Limb (tissue), 2 donors: ENCODE measurements around the gene STT3B.

Source experiments
- DNase-seq, 2 donors: peaks; one replicate each; pipeline ENCODE4 v3.0.0-alpha.2; 2016; ENCODE audit errors: extremely low spot score in 2 of 2

STT3B gene

DNA sequence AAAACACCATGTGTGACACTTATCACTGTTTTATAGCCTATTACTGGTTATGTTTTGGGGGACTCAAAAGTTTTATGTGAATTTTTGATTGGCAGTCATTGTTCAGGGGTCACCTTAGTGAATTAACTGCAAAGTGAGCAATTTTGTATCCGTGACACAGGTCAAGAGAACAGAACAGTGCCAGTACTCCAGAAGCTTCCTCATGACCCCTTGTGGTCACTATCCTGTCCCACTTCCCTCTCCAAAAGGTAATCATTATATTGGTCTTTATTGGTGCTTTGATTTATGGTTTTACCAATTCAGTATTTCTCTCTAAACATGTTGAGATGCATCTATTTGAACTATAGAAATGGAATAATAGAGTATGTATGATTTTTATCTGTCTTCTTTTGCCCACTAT, 107.1 kb downstream of the STT3B start:
- DNase-seq = no peak

DNA sequence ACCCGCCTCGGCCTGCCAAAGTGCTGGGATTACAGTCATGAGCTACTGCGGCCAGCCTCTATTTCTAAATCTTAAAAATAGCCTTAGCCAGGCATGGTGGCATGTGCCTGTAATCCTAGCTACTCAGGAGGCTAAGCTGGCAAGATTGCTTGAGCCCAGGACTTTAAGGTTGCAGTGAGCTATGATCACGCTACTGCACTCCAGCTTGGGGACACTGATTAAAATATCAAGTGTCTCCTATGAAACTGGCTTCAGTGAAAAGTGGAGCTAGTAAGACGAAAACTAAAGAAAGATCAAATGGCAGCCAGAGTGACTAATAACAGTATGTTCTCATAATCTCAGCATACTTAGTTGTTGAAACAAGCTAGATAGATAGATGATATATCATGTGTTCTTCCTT, 112.5 kb downstream of the STT3B start:
- DNase-seq = no peak

DNA sequence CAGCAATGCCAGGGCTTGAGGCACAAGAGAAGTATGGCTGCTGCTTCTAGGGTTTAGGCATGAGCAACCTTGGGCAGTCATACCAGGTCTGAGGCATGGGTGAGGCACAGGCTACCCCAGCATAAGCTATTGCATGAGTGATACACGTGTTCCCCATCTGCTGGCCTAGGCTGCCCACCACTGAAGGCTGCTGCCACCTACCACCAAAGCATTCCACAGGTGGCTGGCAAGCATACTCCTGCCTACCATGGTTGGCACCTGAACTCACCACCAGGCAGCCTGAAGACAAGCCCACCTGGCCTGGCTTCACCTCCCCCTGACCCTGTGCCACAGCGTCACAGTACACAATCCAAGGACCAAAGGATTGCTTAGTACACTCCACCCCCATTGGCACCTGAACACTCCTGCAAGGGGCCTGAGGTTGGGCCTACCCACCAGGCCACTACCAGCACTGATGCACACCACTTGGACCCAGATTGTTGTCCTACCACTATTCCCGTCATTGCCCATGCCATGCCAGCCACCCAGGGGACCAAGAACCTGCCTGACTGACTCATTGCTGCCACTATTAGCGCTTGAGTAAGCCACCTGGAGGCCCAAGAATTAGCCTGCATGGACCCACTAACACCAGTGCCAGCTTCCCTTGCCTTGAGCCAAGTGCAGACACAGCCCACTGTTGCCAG, 115.7 kb downstream of the STT3B start:
- DNase-seq = no peak

DNA sequence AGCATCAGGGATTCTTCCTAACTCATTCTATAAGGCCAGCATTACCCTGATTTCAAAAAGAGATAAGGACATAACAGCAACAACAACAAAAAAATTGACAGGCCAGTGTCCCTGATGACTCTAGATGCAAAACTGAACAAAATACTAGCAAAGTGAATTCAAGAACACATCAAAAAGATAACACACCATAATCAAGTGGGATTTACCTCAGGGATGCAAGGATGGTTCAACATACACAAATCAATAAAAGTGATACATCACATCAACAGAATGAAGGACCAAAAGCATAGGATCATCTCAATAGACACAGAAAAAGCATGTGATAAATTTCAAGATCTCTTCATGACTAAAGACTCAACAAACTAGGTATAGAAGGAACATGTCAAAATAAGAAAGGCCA, 119.6 kb downstream of the STT3B start:
- DNase-seq = no peak

DNA sequence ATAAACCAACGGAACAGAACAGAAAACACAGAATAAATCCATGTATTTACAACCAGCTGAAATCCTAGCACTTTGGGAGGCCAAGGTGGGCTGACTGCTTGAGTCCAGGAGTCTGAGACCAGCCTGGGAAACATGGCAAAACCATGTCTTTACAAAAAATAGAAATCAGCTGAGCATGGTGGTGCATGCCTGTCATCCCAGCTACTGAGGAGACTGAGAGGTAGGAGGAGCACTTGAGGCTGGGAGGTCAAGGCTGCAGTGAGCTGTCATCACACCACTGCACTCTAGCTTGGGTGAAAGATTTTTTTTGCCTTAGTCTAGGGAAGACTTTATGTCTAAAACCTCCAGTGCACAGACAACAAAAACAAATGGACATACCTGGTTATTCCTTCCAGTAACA, 120.7 kb downstream of the STT3B start:
- DNase-seq = no peak

DNA sequence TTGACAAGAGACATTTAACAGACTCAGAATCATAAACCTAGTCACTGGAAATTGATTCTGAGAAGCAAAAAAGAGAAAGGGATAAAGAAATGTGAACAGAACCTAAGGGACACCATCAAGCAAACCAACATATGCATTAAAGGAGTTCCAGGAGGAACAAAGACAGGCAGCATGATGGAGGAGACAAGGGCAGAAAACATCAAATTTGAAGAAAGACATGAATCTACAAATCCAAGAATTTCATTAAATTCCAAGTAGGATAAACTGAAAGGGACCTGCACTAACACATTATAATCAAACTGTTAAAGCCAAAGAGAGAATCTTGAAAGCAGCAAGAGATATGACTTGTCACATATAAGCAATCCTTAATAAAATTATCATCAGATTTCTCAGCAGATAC, 122.3 kb downstream of the STT3B start:
- DNase-seq = no peak

DNA sequence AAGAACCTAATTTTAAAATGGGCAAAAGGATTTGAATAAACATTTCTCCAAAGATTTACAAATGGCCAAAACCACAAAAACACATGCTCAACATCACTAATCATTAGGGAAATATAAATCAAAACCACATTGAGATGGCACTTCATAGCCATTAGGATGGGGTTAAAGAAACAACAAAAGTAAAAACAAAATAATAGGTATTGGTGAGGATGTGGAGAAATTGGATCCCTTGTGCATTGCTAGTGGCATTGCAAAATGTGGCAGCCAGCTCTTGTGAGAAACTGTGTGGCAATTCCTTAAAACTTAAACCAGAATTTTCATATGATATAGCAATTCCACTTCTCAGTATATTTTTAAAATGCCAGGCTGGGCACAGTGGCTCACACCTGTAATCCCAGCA, 126.5 kb downstream of the STT3B start:
- no peak for DNase-seq

DNA sequence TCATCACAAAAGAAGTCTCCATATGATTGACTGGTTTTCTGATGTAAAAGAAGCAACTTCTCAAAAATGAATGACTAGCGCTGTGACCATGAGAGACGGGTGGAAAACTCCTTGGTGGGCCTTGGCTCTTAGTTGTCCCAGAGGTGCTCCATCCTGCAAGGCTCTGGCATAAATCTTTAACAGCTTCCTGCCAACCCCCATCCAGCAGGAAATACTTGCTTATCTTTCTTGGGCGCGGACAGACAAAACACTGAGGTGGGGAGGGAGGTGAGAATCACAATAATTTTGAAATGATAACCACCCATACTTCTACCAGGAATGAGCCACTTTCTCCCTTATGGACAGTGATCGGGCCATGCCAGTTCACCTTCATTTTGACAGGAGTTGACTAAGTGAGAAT, 128.6 kb downstream of the STT3B start:
- no peak for DNase-seq

DNA sequence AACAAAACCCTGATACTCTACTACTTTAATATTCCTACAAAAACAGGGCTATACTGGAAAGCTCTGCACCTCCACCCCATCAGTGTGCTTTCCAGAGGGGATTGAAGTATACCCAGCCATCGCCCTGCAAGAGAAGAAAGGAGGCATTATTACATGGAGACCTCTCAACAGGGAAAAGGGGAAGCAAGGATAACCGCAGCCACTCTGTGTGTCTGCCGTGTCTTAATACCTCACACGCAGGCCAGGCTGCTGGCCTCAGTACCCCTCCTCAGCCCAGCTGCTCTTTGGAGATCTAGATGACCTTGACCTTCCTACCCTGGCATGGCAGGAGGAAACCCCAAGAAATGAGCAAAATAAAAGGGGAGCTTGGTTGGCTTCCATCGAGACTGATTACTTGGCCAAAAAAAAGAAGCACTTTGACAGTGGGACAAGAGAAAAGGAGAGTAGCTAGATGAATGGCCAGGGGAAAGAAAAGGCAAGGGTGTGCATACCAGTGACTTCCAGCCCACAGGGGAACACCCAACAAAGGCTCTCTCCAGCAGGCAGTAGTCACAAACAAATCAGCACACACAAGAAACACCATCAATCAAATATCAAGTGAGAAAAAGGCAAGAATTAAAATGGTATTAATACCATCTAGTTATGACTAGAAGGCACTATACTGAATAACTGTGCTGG, 129.4 kb downstream of the STT3B start:
- DNase-seq = no peak

DNA sequence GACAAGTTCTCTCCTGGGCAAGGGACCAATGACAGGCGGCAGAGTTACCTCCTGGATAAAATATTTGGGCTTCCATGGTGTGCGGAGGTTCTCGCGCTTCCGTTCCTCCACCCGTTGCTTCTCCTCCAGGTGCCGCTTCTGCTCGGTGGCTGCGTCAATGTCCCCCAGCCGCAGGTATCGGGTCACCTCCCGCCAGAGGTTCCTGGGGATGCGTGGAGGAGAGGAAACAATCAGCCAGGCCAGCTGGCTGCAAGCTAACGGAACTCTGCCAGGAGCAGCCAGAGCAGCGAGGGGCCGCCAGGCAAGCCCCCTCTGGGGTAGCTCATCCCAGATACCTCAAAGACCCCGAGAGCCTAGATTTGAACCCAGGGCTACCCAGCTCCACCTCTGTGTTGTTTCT, 131.3 kb downstream of the STT3B start:
- no peak for DNase-seq

DNA sequence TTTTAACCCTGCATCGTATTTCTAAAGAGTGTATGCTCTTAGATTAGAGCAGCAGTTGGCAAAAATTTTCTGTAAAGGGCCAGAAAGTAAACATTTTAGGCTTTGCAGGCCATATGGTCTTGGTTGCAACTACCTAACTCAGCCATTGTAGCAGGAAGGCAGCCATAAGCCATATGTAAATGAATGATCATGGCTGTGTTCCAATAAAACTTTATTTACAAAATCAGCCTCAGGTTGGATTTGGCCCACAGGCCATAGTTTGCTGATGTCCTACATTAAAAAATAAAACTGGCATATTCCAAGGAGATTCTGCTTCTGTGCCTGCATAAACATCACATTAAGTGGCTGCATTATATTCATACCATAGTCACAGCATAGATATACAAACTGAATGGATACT, 134.9 kb downstream of the STT3B start:
- DNase-seq = no peak

DNA sequence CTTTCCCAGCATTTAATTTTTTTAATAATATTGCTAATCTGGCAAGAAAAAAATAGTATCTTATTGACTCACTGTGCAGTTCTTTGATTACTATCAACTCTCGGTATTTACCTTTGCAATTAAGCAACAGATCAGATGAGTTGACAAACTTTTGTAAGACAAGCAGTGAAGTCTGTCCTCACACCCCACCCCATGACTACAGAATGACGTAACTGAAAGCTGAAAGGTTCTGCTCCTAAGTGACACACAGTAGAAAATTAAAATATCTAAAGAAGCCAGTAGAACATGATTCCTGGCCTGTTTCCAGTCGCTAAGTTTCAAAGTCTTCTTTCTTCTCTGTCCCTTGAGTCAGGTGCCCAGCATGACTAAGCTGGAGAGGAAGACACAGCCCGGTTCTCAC, 135.5 kb downstream of the STT3B start:
- DNase-seq = no peak

DNA sequence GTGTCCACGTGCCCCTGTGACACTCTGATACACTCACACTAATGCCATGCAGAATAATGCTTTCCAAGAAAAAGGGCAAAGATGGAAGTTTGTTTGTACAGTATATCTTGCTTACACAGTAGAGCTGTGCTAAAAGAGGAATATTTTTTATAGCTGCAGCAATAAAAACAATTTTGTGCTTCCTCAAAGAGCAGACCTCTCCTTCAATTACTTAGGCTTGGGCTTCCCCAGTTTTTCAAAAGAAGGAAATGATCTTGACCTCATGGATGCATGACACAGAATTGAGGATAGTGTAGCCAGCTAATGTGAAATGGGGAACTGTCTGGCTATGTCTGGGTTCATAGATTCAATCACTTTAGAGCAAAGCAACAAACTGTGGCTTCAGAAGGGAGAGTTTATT, 137.4 kb downstream of the STT3B start:
- no peak for DNase-seq

DNA sequence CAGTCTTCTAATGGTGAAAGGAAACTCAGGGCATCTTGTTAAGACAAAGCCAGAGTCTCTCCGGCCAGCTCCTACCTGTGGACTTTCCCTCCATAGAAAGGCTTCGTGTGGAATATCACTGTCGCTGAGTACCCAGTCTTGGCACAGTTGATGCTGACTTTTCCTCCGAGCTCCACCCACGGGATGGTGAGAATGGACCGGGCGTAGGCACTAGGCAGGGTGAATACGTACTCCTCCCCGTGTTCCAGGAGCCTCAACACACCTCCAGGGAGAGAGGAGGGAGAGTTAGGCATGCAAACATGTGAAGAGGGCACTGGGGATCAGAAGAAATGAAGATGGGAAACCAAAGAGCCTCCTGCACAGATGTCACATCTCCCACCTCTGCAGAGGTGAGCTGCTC, 138.0 kb downstream of the STT3B start:
- no peak for DNase-seq

DNA sequence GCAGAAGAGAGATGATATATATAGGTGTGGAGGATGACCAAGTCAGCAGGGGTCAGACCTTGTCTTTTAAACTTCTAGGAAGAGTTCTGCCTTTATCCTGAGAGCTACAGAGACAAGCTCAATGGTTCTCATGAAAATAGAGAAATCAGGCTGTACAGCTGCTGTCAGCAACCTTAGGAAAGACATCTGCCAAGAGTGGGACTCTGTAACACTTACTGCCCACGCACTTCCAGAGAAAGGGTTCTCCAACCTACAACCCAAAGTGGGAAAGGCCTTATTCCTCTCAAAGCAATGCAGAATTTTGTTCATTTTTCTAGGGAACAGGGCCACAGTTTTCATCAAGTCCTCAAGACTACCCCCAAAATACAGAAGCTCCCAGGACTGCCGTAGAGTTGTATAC, 138.7 kb downstream of the STT3B start:
- DNase-seq = no peak

DNA sequence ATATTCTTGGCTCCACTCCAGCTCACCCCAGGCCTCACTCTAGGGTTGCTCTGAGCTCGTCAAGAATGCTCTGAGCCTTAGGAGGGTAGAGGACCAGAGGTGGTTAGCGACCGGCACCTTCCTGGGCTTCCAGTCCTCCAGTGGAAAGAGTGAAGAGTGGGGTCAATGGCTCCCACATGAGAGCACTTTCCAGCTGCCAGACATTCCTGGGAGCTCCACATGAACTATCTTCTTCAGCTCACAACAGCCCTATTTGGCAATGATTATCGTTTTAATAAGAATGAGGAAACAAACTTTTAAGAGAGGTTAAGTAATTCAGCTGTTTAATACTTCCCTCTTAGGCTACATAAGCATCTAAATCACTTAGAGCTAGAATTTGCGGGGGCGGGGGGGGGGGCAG, 139.3 kb downstream of the STT3B start:
- DNase-seq = no peak

DNA sequence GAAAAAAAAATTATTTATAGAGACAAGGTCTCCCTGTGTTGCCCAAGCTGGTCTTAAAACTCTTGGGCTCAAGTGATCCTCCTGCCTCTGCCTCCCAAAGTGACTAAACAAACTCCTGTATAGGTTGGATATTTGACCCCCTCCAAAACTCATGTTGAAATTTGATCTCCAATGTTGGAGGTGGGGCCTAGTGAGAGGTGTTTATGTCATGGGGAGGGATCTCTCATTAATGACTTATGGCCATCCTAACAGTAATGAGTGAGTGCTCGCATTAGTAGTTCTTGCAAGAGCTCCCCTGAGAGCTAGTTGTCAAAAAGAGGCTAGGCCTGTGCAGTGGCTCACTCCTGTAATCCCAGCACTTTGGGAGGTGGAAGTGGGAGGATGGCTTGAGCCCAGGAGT, 141.2 kb downstream of the STT3B start:
- no peak for DNase-seq

DNA sequence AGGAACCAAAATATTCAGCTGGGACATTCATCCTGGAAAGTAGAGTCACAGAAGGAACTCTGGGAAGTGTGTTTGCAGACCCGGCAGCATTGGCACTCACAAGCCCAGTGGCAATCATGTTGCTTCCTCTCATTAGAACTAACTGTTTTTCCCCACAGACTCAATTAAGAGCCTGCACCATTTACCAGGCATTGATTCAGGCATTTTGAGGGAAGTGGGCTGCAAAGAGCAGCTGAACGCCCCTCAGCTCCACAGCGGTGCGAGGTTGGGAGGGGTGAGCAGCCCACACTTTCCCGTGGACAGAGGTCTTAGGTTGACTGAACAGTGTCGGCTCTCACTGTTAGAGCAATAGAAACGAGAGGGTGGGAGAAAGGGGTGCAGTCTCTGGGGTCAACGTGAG, 143.8 kb downstream of the STT3B start:
- DNase-seq = no peak

DNA sequence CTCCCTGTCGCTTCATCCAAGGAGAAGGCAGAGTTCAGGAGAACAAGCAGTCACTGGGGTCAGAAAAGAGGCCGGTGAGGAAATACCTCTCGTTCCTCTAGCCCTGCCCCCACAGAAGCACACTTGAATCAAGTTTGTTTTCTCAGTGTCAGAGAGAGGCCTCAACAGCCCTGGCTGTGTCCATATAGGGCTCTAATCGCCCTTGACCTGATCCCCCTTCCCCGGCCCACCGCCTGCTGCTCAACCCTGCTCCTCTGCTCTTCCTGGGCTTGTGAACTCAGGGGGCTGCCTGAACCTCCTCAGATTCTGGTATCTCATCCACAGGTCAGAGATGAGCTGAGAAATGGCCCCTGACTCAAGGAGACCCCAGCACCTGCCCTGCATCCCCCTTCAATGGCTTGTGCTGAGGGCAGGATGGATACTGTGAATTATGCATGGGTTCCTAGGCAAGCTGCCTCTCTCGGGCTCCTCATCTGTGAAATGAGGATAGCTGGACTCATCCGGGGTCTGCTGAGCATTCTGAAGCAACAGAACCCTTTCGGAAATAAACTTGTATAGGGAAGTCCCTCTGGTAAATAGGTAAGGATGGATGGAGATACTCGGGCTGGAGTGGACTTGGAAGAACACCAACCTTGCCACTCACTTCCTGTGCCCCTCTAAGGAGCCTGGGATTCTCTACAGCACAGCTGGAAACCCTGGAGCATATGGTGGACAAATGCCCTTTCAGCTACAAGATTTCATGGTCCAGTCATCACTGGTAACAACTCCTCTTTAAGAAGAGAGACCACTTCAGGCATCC, 147.5 kb downstream of the STT3B start:
- DNase-seq = no peak
